ENCODE measurements around the gene REPS1.

DNA sequence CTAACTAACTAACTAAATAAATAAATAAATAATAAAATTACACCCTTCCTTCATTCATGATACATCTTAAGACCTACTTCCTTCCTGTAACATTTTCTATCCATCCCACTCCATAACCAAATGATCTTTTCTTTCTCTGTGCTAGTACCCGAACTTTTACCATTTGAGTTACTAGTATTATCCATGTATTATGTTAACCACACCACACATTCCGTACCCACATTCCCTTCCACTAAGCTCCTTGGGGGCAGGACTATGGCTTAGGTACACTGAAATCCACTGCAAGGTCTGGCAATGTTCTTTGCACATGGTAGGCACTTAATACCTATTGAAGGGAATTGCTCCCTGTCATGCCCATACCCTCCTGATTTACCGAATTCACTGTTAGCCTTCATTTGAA lies 24.9 kb downstream of the REPS1 start:
- TF ChIP-seq, protein P1, sequence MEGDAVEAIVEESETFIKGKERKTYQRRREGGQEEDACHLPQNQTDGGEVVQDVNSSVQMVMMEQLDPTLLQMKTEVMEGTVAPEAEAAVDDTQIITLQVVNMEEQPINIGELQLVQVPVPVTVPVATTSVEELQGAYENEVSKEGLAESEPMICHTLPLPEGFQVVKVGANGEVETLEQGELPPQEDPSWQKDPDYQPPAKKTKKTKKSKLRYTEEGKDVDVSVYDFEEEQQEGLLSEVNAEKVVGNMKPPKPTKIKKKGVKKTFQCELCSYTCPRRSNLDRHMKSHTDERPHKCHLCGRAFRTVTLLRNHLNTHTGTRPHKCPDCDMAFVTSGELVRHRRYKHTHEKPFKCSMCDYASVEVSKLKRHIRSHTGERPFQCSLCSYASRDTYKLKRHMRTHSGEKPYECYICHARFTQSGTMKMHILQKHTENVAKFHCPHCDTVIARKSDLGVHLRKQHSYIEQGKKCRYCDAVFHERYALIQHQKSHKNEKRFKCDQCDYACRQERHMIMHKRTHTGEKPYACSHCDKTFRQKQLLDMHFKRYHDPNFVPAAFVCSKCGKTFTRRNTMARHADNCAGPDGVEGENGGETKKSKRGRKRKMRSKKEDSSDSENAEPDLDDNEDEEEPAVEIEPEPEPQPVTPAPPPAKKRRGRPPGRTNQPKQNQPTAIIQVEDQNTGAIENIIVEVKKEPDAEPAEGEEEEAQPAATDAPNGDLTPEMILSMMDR (conservative IDR thresholded peaks at IDR 0.05; ENCODE audit: low read depth, low read length) = no peak
- TF ChIP-seq EZH2phosphoT487 (IDR thresholded peaks at IDR 0.05; ENCODE audit: borderline replicate concordance, low read length) (no peak), EZH2 (IDR thresholded peaks at IDR 0.05; ENCODE audit: low read length, unreplicated experiment) (no peak)

Measured in PC-3 (cell line).